Fibroblast of the aortic adventitia (primary cell): Measurements from ENCODE around the gene ZNF423. TPM values are rescaled to one million over a fixed set of nuclear protein-coding genes. Genes with fewer than 3 reads are reported as not detected.

Source experiments
- DNase-seq: peaks from one replicate; pipeline ENCODE4 v3.0.0-alpha.2; 2010; ENCODE audit warnings: low read depth
- H3K4me3 ChIP-seq: 2 replicates; pipeline ENCODE4 v1.5.1; 2011; ENCODE audit warnings: low read depth, mild to moderate bottlenecking, control low read depth, low read length, moderate library complexity
- total RNA-seq: library from RNA; depleted of rRNA; stranded (reverse); fragments of >200 nt; gene quantifications from 2 replicates; pipeline ENCODE4 v1.2.3, GENCODE V29; 2012; ENCODE audit warnings: low replicate concordance
- TF ChIP-seq, protein P1 (sequence below): IDR thresholded peaks from 2 replicates; pipeline ENCODE4 v1.5.1; 2011; ENCODE audit warnings: mild to moderate bottlenecking, low read length, control low read depth, inconsistent platforms; ENCODE audit not compliant: insufficient read depth

Gene ZNF423
- total RNA-seq, 1 donor, result 13.5 TPM

DNA sequence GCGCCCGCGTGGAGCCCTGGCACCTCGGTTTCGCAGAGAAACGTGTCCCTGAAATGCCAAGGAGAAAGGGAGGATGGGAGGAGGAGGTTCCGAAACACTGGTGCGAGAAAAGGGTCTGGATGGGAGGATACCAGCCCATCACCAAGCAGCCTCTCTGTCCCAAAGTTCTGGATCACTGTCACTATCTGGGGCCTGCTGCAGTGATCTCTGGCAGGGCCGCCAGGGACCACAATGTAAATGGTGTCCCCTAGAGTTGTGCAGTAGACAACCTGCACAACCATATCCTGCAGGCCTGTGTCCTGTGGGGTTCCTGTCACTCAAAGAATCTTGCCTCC, 253.0 kb downstream of the ZNF423 start:
- no peak overlapping the region for H3K4me3 ChIP-seq
- no peak for DNase-seq
- TF ChIP-seq, protein P1, sequence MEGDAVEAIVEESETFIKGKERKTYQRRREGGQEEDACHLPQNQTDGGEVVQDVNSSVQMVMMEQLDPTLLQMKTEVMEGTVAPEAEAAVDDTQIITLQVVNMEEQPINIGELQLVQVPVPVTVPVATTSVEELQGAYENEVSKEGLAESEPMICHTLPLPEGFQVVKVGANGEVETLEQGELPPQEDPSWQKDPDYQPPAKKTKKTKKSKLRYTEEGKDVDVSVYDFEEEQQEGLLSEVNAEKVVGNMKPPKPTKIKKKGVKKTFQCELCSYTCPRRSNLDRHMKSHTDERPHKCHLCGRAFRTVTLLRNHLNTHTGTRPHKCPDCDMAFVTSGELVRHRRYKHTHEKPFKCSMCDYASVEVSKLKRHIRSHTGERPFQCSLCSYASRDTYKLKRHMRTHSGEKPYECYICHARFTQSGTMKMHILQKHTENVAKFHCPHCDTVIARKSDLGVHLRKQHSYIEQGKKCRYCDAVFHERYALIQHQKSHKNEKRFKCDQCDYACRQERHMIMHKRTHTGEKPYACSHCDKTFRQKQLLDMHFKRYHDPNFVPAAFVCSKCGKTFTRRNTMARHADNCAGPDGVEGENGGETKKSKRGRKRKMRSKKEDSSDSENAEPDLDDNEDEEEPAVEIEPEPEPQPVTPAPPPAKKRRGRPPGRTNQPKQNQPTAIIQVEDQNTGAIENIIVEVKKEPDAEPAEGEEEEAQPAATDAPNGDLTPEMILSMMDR, result no peak

GRCh38 chr16:49602201-49602975, 253.5 kb downstream of the ZNF423 start:
- no peak for DNase-seq
- H3K4me3 ChIP-seq, result no peak overlapping the region
- TF ChIP-seq, protein P1, result no peak

- H3K4me3 ChIP-seq, result no peak overlapping the region
- TF ChIP-seq, protein P1, result no peak
- DNase-seq, result no peak
Measured at GRCh38 chr16:49601576-49601975, 254.3 kb downstream of the ZNF423 start.

- H3K4me3 ChIP-seq, result no peak overlapping the region
- TF ChIP-seq, protein P1, result no peak
- no peak for DNase-seq
Measured at GRCh38 chr16:49600976-49601375, 254.9 kb downstream of the ZNF423 start.

- DNase-seq, result no peak
- no peak overlapping the region for H3K4me3 ChIP-seq
- TF ChIP-seq, protein P1, result no peak
Measured at GRCh38 chr16:49600536-49600935, 255.4 kb downstream of the ZNF423 start.

- H3K4me3 ChIP-seq, result no peak overlapping the region
- TF ChIP-seq, protein P1, result no peak
- DNase-seq, result no peak
Measured at GRCh38 chr16:49599704-49600103, 256.2 kb downstream of the ZNF423 start.

GRCh38 chr16:49599281-49599680, 256.6 kb downstream of the ZNF423 start:
- no peak for DNase-seq
- TF ChIP-seq, protein P1, result no peak

More at GRCh38 chr16:49599281-49599680, 256.6 kb downstream of the ZNF423 start:
- H3K4me3 ChIP-seq, result no peak overlapping the region
